Calu3 (cell line): ENCODE measurements around the gene TFDP2. TPM values are rescaled to one million over a fixed set of nuclear protein-coding genes. Genes with fewer than 3 reads are reported as not detected.

Source experiments
- BruUV-seq: library from RNA; stranded (reverse); fragments of 400-500 nt; replicated peaks from 2 replicates; lab custom pipeline; 2021; lab: Mats Ljungman, UMichigan
- CTCF ChIA-PET: fragments of 300-600 bp; sonication (Branson Sonifier 250); formaldehyde crosslinking; loops from one replicate; lab custom pipeline; 2022; ENCODE audit warnings: antibody characterized with exemption; lab: Charles Lee
- DNase-seq: peaks from one replicate; pipeline ENCODE4 v3.0.0; 2022
- H3K27ac Mint-ChIP-seq: one replicate; pipeline ENCODE4 v1.8.0; 2022; ENCODE audit warnings: mixed read lengths; ENCODE audit not compliant: unreplicated experiment
- H3K27me3 Mint-ChIP-seq: one replicate; pipeline ENCODE4 v1.8.0; 2022; ENCODE audit warnings: mixed read lengths; ENCODE audit not compliant: unreplicated experiment
- H3K36me3 Mint-ChIP-seq: one replicate; pipeline ENCODE4 v1.8.0; 2022; ENCODE audit warnings: mild to moderate bottlenecking, moderate library complexity, mixed read lengths; ENCODE audit not compliant: insufficient read depth, unreplicated experiment
- H3K4me1 Mint-ChIP-seq: one replicate; pipeline ENCODE4 v1.8.0; 2022; ENCODE audit warnings: mild to moderate bottlenecking, low read depth, mixed read lengths; ENCODE audit not compliant: unreplicated experiment
- H3K4me3 Mint-ChIP-seq: one replicate; pipeline ENCODE4 v1.8.0; 2022; ENCODE audit warnings: mild to moderate bottlenecking, low read depth, moderate library complexity, mixed read lengths; ENCODE audit not compliant: unreplicated experiment
- H3K9me3 Mint-ChIP-seq: one replicate; pipeline ENCODE4 v1.8.0; 2022; ENCODE audit warnings: low read depth, mixed read lengths; ENCODE audit not compliant: unreplicated experiment
- CTCF ChIP-seq: fragments of 200-600 bp; IDR thresholded peaks from one replicate; pipeline ENCODE4 v1.8.0; 2022; ENCODE audit warnings: antibody characterized with exemption; ENCODE audit not compliant: unreplicated experiment
- intact Hi-C: fragments of 100-400 bp; cut with micrococcal nuclease; formaldehyde crosslinking; loops from one replicate; pipeline ENCODE4 v1.10.0; 2022; ENCODE audit not compliant: unreplicated experiment
- total RNA-seq: library from RNA; stranded (reverse); gene quantifications from 2 replicates; pipeline ENCODE4 v1.2.3, GENCODE V29; 2022

TFDP2 gene
- total RNA-seq, 1 experiment from 2014 or later: 54.8 TPM

DNA sequence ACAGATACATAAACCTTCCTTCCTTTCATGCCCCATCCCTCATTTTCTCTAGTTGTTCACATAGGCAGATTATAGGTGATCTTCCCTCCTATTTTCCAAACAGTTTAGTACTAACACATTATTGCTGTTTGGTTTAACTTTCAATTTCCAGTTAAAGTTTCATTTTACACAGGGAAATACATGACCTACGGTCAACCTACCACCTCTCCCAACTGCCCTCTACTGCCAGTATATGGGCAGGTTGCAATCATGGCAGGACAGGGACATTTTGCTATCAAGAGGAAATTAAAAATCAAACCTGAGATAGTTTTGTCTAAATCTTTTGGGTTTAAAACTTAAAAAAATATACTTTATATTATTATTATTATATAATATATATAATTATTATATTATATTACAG, 26.1 kb upstream of the TFDP2 start:
- no peak for TF ChIP-seq CTCF
- intact Hi-C loops: no loop called here
- no peaks in the 10 kb centered on the region for H3K4me1 Mint-ChIP-seq
- H3K27ac Mint-ChIP-seq: no peak overlapping the region
- H3K9me3 Mint-ChIP-seq: no peaks in the 10 kb centered on the region
- no TSS peak for BruUV-seq
- H3K4me3 Mint-ChIP-seq: no peak overlapping the region
- no peaks in the 10 kb centered on the region for H3K36me3 Mint-ChIP-seq
- no peaks in the 10 kb centered on the region for H3K27me3 Mint-ChIP-seq
- CTCF ChIA-PET: no interaction called here
- no peak for DNase-seq

DNA sequence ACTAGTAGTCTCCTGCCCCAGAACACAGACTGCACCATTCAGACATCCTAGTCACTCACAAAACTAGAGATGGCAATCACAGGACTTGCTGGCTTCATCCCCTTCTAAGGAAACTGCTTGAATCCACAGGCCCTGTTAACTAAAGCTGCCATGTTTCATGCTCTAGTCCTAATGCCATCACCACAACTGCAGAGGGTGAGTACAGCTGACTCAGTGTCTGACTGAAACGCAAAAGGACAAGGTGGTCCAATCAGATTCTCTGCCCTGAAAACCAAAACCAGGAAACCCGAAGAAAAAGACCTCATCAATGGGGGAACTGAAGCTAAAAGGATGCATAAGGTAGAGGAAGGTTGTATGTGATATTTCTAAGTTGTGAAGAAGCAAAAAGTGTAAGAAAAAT, 25.2 kb upstream of the TFDP2 start:
- Mint-ChIP-seq H3K4me1 (no peaks in the 10 kb centered on the region), H3K36me3 (peaks cover 6% of the 10 kb centered on the region), H3K27me3 (no peaks in the 10 kb centered on the region), H3K27ac (no peak overlapping the region), H3K4me3 (no peak overlapping the region), H3K9me3 (no peaks in the 10 kb centered on the region)
- intact Hi-C loops: no loop called here
- CTCF ChIA-PET: interaction anchor here (0.6 to 0.9 kb wide), 2 partner anchors 49 to 52 kb away, joined by 3 to 4 read pairs; no protein-coding TSS in a partner anchor
- TF ChIP-seq CTCF: no peak
- no peak for DNase-seq
- no TSS peak for BruUV-seq

- no TSS peak for BruUV-seq
- DNase-seq: no peak
- CTCF ChIA-PET: no interaction called here
- Mint-ChIP-seq H3K4me3 (no peak overlapping the region), H3K27me3 (no peaks in the 10 kb centered on the region), H3K4me1 (no peaks in the 10 kb centered on the region), H3K27ac (no peak overlapping the region), H3K36me3 (peaks cover 22% of the 10 kb centered on the region), H3K9me3 (no peaks in the 10 kb centered on the region)
- intact Hi-C loops: no loop called here
- no peak for TF ChIP-seq CTCF
These were observed 19.2 kb upstream of the TFDP2 start for GRCh38 chr3:142168514-142168913.

DNA sequence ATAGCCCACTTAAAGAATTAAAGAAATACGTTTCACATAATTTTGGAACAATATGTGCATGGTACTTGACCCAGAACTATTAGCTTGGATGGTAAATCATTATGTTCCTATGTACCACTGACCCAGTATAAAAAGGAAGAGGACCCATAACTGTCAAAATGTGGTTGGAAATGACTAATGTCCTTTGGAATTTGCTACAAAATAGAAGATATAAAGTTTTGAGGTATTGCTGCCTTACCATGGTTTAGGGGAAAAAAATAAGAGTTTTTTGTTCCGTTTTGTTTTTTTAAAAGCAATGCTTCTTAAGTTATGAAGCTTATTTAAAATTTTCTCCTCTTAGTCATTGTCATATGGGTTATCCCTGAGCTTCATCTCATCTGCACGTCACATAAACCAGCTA, 15.8 kb upstream of the TFDP2 start:
- H3K27me3 Mint-ChIP-seq: no peaks in the 10 kb centered on the region
- H3K27ac Mint-ChIP-seq: no peak overlapping the region
- BruUV-seq: no TSS peak

More for the DNA sequence above, 15.8 kb upstream of the TFDP2 start:
- no peak overlapping the region for H3K4me3 Mint-ChIP-seq
- H3K36me3 Mint-ChIP-seq: peaks cover 26% of the 10 kb centered on the region
- H3K9me3 Mint-ChIP-seq: no peaks in the 10 kb centered on the region
- no peak for DNase-seq
- CTCF ChIA-PET: interaction anchor here (0.6 to 2.3 kb wide), 2 partner anchors 15 to 311 kb away, joined by 4 to 5 read pairs; no protein-coding TSS in a partner anchor
- H3K4me1 Mint-ChIP-seq: no peaks in the 10 kb centered on the region
- intact Hi-C loops: no loop called here
- TF ChIP-seq CTCF: no peak
